LoVo (cell line): Measurements from ENCODE around the gene RBM26.

Experiments
- DNase-seq: peaks from one replicate; pipeline ENCODE4 v3.0.0-alpha.2; 2016; ENCODE audit warnings: low spot score

The RBM26 gene

GRCh38 chr13:79336966-79337365 lies 69.1 kb downstream of the RBM26 start:
- DNase-seq: no peak

- DNase-seq: no peak
These were observed 77.5 kb downstream of the RBM26 start for GRCh38 chr13:79328510-79328909.

- no peak for DNase-seq
These were observed 85.6 kb downstream of the RBM26 start for GRCh38 chr13:79320433-79320832.

GRCh38 chr13:79318664-79319063 lies 87.4 kb downstream of the RBM26 start:
- DNase-seq: no peak

GRCh38 chr13:79317856-79318255 lies 88.2 kb downstream of the RBM26 start:
- no peak for DNase-seq

- no peak for DNase-seq
These were observed 91.4 kb downstream of the RBM26 start for GRCh38 chr13:79314652-79315051.

GRCh38 chr13:79312340-79312855 lies 93.7 kb downstream of the RBM26 start:
- DNase-seq: no peak

- DNase-seq: no peak
These were observed 94.7 kb downstream of the RBM26 start for GRCh38 chr13:79311386-79311785.

- no peak for DNase-seq
These were observed 96.4 kb downstream of the RBM26 start for GRCh38 chr13:79309690-79310089.

GRCh38 chr13:79307866-79308298 lies 98.2 kb downstream of the RBM26 start:
- no peak for DNase-seq

- DNase-seq: no peak
These were observed 98.6 kb downstream of the RBM26 start for GRCh38 chr13:79307433-79307861.

GRCh38 chr13:79306650-79307049 lies 99.4 kb downstream of the RBM26 start:
- DNase-seq: no peak

- no peak for DNase-seq
These were observed 108.9 kb downstream of the RBM26 start for GRCh38 chr13:79297128-79297527.

GRCh38 chr13:79295906-79296706 lies 109.9 kb downstream of the RBM26 start:
- no peak for DNase-seq

GRCh38 chr13:79290595-79291244 lies 115.3 kb downstream of the RBM26 start:
- DNase-seq: no peak

GRCh38 chr13:79289571-79289970 lies 116.5 kb downstream of the RBM26 start:
- DNase-seq: no peak

GRCh38 chr13:79287939-79288795 lies 117.9 kb downstream of the RBM26 start:
- DNase-seq: no peak

- no peak for DNase-seq
These were observed 120.9 kb downstream of the RBM26 start for GRCh38 chr13:79285159-79285558.

GRCh38 chr13:79283742-79284141 lies 122.3 kb downstream of the RBM26 start:
- no peak for DNase-seq

GRCh38 chr13:79282976-79283375 lies 123.1 kb downstream of the RBM26 start:
- no peak for DNase-seq

- DNase-seq: no peak
These were observed 123.5 kb downstream of the RBM26 start for GRCh38 chr13:79282508-79282907.

GRCh38 chr13:79281339-79281747 lies 124.7 kb downstream of the RBM26 start:
- DNase-seq: no peak
